A673 (cell line): Measurements from ENCODE around the gene BRWD1. TPM values are rescaled to one million over a fixed set of nuclear protein-coding genes. Genes with fewer than 3 reads are reported as not detected.

Experiments used
- BruUV-seq: library from RNA; stranded (reverse); fragments of 400-500 nt; replicated peaks from 2 replicates; lab custom pipeline; 2021; lab: Mats Ljungman, UMichigan
- CTCF ChIA-PET: fragments of 300-600 bp; sonication (Branson Sonifier 250); formaldehyde crosslinking; loops from one replicate; lab custom pipeline; 2022; ENCODE audit warnings: antibody characterized with exemption; lab: Charles Lee
- POLR2A ChIA-PET: fragments of 300-600 bp; sonication (Branson Sonifier 250); formaldehyde crosslinking; loops from one replicate; lab custom pipeline; 2022; ENCODE audit warnings: antibody characterized with exemption; ENCODE audit not compliant: low non-redundant PET; lab: Charles Lee
- DNase-seq: peaks from one replicate; pipeline ENCODE4 v3.0.0-alpha.2; 2015; ENCODE audit warnings: low spot score
- H3K27ac ChIP-seq: fragments of 200-600 bp; sonication (generic); 2 replicates; pipeline ENCODE4 v1.5.1; 2016; ENCODE audit warnings: mixed run types, low read depth, mild to moderate bottlenecking, mixed read lengths, antibody characterized with exemption, low read length; ENCODE audit not compliant: poor library complexity, severe bottlenecking
- H3K27me3 ChIP-seq: fragments of 200-600 bp; sonication (generic); replicated peaks from 2 replicates; pipeline ENCODE4 v1.6.1; 2017; ENCODE audit warnings: mixed run types, low read depth, mild to moderate bottlenecking, mixed read lengths, antibody characterized with exemption, low read length; ENCODE audit not compliant: insufficient read depth, poor library complexity
- H3K36me3 ChIP-seq: fragments of 200-600 bp; sonication (generic); 2 replicates; pipeline ENCODE4 v1.6.1; 2016; ENCODE audit warnings: mixed run types, mild to moderate bottlenecking, mixed read lengths, antibody characterized with exemption, low read length; ENCODE audit not compliant: insufficient read depth, poor library complexity, severe bottlenecking
- H3K4me1 ChIP-seq: fragments of 200-600 bp; sonication (generic); 2 replicates; pipeline ENCODE4 v1.6.1; 2017; ENCODE audit warnings: mixed run types, mild to moderate bottlenecking, mixed read lengths, antibody characterized with exemption, low read length; ENCODE audit not compliant: insufficient read depth, poor library complexity, severe bottlenecking
- H3K4me3 ChIP-seq: fragments of 200-600 bp; sonication (generic); 2 replicates; pipeline ENCODE4 v1.5.1; 2016; ENCODE audit warnings: low read depth, mixed run types, mild to moderate bottlenecking, mixed read lengths, low read length; ENCODE audit not compliant: poor library complexity, severe bottlenecking
- H3K9me3 ChIP-seq: fragments of 200-600 bp; sonication (generic); 2 replicates; pipeline ENCODE4 v1.6.1; 2016; ENCODE audit warnings: mixed run types, low read depth, mild to moderate bottlenecking, mixed read lengths, antibody characterized with exemption, low read length; ENCODE audit not compliant: poor library complexity, severe bottlenecking
- EZH2 ChIP-seq: fragments of 200-600 bp; sonication (generic); IDR thresholded peaks from 2 replicates; pipeline ENCODE4 v1.6.1; 2017; ENCODE audit warnings: borderline replicate concordance, low read depth, mild to moderate bottlenecking, mixed read lengths, antibody characterized with exemption, low read length; ENCODE audit not compliant: poor library complexity, severe bottlenecking
- intact Hi-C: fragments of 100-400 bp; cut with micrococcal nuclease; formaldehyde crosslinking; loops from one replicate; pipeline ENCODE4 v1.10.0; 2022; ENCODE audit not compliant: unreplicated experiment
- total RNA-seq: library from RNA; stranded (reverse); gene quantifications from 2 replicates; pipeline ENCODE4 v1.2.3, GENCODE V29; 2021
- TF ChIP-seq, protein P1 (sequence below): fragments of 300-800, 200-600 bp; sonication (generic); conservative IDR thresholded peaks from 2 replicates; pipeline ENCODE4 v1.5.1; 2017; ENCODE audit warnings: low read depth, mild to moderate bottlenecking, antibody characterized with exemption, low read length, moderate library complexity, mixed read lengths

BRWD1 gene
- total RNA-seq, 1 experiment from 2014 or later = 27.6 TPM

DNA sequence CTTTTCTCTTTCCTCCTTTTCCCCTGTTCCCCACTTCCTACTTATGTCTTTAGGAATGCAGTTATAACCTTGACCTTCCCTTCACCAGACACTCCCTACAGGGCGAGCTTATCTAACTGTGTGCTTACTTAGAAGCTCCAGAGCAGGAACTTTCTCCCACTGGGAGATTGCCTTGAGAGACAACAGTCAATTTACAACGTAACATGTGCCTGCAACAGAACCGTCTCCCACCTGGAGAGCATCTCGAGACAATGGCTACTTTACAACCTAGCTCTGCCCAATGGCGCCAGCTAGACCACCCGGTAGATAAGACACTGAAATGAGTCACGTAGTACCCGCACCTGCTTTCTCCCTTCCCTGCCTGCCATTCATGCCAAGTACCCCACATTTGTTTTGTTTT is 18.7 kb upstream of the BRWD1 start:
- TF ChIP-seq, protein P1, sequence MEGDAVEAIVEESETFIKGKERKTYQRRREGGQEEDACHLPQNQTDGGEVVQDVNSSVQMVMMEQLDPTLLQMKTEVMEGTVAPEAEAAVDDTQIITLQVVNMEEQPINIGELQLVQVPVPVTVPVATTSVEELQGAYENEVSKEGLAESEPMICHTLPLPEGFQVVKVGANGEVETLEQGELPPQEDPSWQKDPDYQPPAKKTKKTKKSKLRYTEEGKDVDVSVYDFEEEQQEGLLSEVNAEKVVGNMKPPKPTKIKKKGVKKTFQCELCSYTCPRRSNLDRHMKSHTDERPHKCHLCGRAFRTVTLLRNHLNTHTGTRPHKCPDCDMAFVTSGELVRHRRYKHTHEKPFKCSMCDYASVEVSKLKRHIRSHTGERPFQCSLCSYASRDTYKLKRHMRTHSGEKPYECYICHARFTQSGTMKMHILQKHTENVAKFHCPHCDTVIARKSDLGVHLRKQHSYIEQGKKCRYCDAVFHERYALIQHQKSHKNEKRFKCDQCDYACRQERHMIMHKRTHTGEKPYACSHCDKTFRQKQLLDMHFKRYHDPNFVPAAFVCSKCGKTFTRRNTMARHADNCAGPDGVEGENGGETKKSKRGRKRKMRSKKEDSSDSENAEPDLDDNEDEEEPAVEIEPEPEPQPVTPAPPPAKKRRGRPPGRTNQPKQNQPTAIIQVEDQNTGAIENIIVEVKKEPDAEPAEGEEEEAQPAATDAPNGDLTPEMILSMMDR = no peak
- no peak for TF ChIP-seq EZH2
- POLR2A ChIA-PET = no interaction called here
- Histone ChIP-seq H3K27me3 (no peaks in the 10 kb centered on the region), H3K36me3 (no peaks in the 10 kb centered on the region), H3K9me3 (no peaks in the 10 kb centered on the region), H3K4me3 (no peak overlapping the region), H3K4me1 (no peaks in the 10 kb centered on the region), H3K27ac (no peak overlapping the region)
- DNase-seq = no peak
- CTCF ChIA-PET = no interaction called here
- no TSS peak for BruUV-seq
- intact Hi-C loops = no loop called here

DNA sequence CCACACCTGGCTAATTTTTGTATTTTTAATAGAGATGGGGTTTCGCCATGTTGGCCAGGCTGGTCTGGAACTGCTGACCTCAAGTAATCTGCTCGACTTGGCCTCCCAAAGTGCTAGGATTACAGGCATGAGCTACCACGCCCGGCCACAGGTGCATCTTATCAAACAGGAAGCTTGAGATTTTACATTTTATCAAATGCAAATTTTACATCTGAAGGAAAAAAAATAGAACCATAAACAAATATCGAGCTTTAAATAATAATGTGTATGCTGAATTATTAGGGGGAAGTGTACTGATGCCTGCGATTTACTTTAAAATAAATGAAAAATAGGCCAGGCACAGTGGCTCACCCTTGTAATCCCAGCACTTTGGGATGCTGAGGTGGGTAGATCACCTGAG is 16.6 kb upstream of the BRWD1 start:
- no peaks in the 10 kb centered on the region for H3K4me1 ChIP-seq
- H3K27ac ChIP-seq = no peak overlapping the region
- intact Hi-C loops = no loop called here
- no peaks in the 10 kb centered on the region for H3K27me3 ChIP-seq
- no peaks in the 10 kb centered on the region for H3K36me3 ChIP-seq
- no TSS peak for BruUV-seq
- H3K9me3 ChIP-seq = no peaks in the 10 kb centered on the region
- no peak overlapping the region for H3K4me3 ChIP-seq
- DNase-seq = no peak
- TF ChIP-seq, protein P1 = no peak
- no peak for TF ChIP-seq EZH2
- CTCF ChIA-PET = no interaction called here
- POLR2A ChIA-PET = no interaction called here

DNA sequence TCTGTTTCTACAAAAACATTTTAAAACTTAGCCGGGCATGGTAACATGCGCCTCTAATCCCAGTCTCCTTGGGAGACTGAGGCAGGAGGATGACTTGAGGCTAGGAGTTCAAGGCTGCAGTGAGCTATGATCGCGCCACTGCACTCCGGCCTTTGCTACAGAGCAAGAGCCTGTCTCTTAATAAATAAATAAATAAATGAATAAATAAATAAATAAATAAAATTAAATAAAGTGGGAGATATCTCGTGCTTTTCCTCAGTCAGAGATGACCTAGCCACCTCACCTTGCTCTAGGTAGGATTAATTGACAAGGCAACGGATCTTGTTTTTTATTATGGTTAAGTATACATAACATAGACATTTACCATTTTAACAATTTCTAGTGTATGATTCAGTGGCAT is 14.3 kb upstream of the BRWD1 start:
- no peak overlapping the region for H3K27ac ChIP-seq
- intact Hi-C loops = no loop called here
- no TSS peak for BruUV-seq
- H3K27me3 ChIP-seq = no peaks in the 10 kb centered on the region
- no peaks in the 10 kb centered on the region for H3K9me3 ChIP-seq
- no peaks in the 10 kb centered on the region for H3K36me3 ChIP-seq
- POLR2A ChIA-PET = no interaction called here
- H3K4me1 ChIP-seq = no peaks in the 10 kb centered on the region
- H3K4me3 ChIP-seq = no peak overlapping the region
- CTCF ChIA-PET = no interaction called here
- no peak for DNase-seq
- no peak for TF ChIP-seq EZH2
- TF ChIP-seq, protein P1 = no peak
